H1 (cell line): ENCODE measurements around the gene CYB561D2. TPM values are rescaled to one million over a fixed set of nuclear protein-coding genes. Genes with fewer than 3 reads are reported as not detected.

ENCODE experiments used
- EGR1 ChIP-seq: IDR thresholded peaks from 2 replicates; pipeline ENCODE4 v1.6.1; 2011; ENCODE audit warnings: low read depth, low read length, borderline replicate concordance
- SP1 ChIP-seq: IDR thresholded peaks from 2 replicates; pipeline ENCODE4 v1.6.1; 2011; ENCODE audit warnings: low read depth, low read length
- SP4 ChIP-seq: IDR thresholded peaks from 2 replicates; pipeline ENCODE4 v1.6.1; 2012; ENCODE audit warnings: low read length, inconsistent platforms
- polyA plus RNA-seq, 7 experiments: library from polyadenylated mRNA; depleted of rRNA in 3 of 7; stranded (reverse) in 5 of 7; unstranded in 2 of 7; fragments of >200 nt in 5 of 7; fragments of 200-250 nt in 2 of 7; gene quantifications; 1 replicate in 5 of 7; 2 replicates in 1 of 7; 4 replicates in 1 of 7; pipeline versions ENCODE4 v1.2.1 to v1.2.3, GENCODE V29; 2011 to 2013; ENCODE audit warnings: missing spikeins in 2 of 7, mixed read lengths in 2 of 7
- total RNA-seq: library from RNA; stranded (reverse); fragmentation: NEBNext Ultra II Directional; extraction: Animal tissue kit (Norgen Biotek cat#: 25700); gene quantifications from 2 replicates; pipeline ENCODE4 v1.2.1, GENCODE V29; 2021
- TF ChIP-seq, protein P1 (sequence below): IDR thresholded peaks from 2 replicates; pipeline ENCODE4 v1.6.1; 2012; ENCODE audit warnings: low read length, inconsistent platforms

The CYB561D2 gene
- total and polyA plus RNA-seq, 2 of the 8 experiments (the other 6 are each of a cell fraction or from before 2014, with no cell fraction given), result 9.8 to 34.0 TPM

DNA sequence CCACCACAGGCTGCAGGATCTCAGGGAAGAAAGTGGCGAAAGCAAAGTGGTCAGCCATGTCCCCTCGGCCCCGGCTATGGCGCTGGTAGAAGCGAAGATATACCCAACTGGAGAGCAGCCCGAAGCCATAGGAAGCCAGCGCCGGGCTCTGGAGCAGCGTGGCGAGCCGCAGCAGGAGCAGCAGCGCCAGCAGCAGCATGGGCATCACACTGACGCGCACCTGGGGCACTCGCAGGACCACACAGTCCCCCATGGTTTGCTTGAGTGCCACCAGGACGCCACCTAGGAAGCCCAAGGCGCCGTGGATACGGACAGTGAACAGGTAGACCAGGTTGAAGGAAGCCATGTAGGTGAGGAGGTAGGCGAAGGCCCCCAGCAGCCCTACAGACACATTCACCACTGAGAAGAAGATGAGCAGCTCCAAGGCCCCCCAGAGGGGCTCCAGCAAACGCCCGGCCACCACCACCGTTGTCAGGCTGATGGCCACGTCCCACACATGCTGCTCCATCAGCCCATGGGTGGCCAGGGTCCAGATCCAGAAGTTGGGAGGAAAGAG is 7.8 kb downstream of the CYB561D2 start (continued):
- TF ChIP-seq EGR1, result no peak
- TF ChIP-seq, protein P1, sequence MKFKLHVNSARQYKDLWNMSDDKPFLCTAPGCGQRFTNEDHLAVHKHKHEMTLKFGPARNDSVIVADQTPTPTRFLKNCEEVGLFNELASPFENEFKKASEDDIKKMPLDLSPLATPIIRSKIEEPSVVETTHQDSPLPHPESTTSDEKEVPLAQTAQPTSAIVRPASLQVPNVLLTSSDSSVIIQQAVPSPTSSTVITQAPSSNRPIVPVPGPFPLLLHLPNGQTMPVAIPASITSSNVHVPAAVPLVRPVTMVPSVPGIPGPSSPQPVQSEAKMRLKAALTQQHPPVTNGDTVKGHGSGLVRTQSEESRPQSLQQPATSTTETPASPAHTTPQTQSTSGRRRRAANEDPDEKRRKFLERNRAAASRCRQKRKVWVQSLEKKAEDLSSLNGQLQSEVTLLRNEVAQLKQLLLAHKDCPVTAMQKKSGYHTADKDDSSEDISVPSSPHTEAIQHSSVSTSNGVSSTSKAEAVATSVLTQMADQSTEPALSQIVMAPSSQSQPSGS, result no peak
- TF ChIP-seq SP4, result no peak
- TF ChIP-seq SP1, result no peak
